Choroid plexus epithelial cell (primary cell): ENCODE measurements around the gene KCNG2.

Experiments
- DNase-seq: peaks from one replicate; pipeline ENCODE4 v3.0.0-alpha.2; 2010; ENCODE audit warnings: low read depth
- H3K4me3 ChIP-seq: 2 replicates; pipeline ENCODE4 v1.5.1; 2011; ENCODE audit warnings: low read depth, mild to moderate bottlenecking, control low read depth, low read length, moderate library complexity
- CTCF ChIP-seq: conservative IDR thresholded peaks from 2 replicates; pipeline ENCODE4 v1.5.1; 2011; ENCODE audit warnings: low read depth, mild to moderate bottlenecking, control low read depth, inconsistent platforms, low read length, moderate library complexity

KCNG2 gene

DNA sequence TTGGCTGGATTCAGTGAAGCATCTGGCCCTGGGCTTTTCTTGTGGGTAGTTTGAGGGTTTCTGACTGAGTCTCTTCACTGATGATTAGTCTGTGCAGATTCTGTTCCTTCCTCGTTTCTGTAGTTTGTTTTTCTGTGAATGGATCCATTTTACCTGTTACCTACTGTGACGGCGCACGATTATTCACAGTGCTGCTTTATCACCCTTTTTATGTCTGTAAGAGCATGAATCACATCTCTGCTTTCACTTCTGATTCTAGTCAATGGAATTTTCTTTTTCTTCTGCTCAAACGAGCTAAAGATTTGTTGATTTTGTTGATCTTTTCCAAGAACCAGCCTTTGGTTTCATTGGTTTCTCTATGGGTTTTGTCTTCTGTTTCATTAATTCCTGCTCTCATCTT is 92.9 kb downstream of the KCNG2 start:
- no peak overlapping the region for H3K4me3 ChIP-seq
- TF ChIP-seq CTCF: no peak
- no peak for DNase-seq

DNA sequence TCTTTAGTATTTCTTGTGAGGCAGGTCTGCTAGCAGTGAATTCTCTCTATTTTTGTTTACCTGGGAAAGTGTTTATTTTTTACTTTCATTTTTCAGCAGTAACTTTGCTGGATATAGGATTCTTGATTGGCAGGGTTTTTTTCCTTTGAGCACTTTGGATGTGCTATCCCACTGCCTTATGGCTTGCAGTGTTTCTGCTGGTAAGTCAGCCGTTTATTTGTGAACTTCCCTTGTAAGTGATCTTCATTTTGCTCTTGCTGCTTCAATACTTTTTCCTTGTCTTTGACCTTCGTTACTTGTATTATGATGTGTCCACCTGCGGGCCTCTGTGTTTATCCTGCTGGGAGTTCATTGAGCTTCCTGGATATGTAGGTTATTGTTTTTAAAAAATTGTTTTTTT is 99.0 kb downstream of the KCNG2 start:
- TF ChIP-seq CTCF: no peak

GRCh38 chr18:79897940-79898625 is 100.3 kb downstream of the KCNG2 start:
- TF ChIP-seq CTCF: no peak
- H3K4me3 ChIP-seq: no peak overlapping the region
- DNase-seq: no peak

More for the DNA sequence above, 99.0 kb downstream of the KCNG2 start:
- H3K4me3 ChIP-seq: no peak overlapping the region
- DNase-seq: no peak

DNA sequence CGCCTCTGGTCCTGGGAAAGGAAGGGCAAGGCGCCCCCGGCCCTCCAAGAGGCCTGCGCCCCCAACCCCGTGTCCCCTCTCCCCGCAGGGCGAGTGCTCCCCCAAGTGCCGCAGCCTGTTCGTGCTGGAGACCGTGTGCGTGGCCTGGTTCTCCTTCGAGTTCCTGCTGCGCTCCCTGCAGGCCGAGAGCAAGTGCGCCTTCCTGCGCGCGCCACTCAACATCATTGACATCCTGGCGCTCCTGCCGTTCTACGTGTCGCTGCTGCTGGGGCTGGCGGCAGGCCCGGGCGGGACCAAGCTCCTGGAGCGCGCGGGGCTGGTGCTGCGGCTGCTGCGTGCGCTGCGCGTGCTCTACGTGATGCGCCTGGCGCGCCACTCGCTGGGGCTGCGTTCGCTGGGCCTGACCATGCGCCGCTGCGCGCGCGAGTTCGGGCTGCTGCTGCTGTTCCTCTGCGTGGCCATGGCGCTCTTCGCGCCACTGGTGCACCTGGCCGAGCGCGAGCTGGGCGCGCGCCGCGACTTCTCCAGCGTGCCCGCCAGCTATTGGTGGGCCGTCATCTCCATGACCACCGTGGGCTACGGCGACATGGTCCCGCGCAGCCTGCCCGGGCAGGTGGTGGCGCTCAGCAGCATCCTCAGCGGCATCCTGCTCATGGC is 101.3 kb downstream of the KCNG2 start:
- H3K4me3 ChIP-seq: no peak overlapping the region
- no peak for DNase-seq
- TF ChIP-seq CTCF: no peak

GRCh38 chr18:79899609-79900445 is 102.1 kb downstream of the KCNG2 start:
- TF ChIP-seq CTCF: no peak
- no peak for DNase-seq

DNA sequence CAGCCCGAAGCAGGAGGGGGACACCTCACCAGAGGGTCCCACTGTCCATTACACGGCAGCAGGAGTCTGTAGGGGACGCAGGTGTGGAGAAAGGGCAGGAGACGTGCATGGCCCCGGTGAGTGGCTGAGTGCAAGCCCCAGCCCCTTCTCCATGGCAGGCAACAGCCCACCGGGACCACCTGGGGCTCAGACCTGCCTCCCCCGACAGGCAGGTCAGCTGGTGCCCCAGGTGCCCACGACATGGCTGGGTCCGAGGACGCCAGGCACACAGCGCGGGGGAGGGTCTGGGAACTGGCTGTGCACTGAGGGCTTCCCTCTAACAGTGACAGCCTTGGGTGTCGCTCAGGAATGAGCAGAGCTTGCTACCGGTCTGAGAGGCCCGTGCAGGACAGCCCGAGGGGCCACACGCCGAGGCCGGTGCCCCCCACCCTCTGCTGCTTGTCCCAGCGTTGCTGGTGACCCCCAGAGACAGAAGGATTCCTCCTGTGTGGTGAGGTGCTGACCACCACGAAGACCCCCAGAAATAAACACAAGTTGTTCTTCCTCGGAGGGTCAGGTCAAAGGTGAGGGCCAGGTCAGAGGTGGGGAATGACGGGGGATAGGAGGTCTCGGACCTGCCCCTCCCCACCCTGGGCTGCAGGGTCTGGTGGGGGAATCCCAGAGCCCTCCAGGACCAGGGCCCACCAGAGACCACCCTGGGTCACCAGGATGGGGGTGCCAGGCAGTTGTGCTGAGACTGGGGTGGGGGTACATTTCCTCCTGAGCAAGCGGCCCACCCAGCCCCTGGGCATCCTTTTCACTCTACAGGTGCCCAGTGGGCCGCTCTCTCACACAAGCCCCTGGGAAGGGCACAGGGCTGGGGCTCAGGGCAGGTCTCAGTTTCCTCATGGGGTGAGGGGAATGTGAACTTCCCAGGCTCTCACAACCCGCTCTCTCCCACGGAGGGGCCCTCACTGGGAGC is 103.2 kb downstream of the KCNG2 start:
- no peak overlapping the region for H3K4me3 ChIP-seq
- TF ChIP-seq CTCF: no peak
- DNase-seq: no peak

More at GRCh38 chr18:79899609-79900445, 102.1 kb downstream of the KCNG2 start:
- H3K4me3 ChIP-seq: no peak overlapping the region
